ENCODE results near the gene MCTP2. TPM values are rescaled to one million over a fixed set of nuclear protein-coding genes. Genes with fewer than 3 reads are reported as not detected.

The MCTP2 gene
- total RNA-seq, 1 experiment from 2014 or later, result 7.4 TPM

DNA sequence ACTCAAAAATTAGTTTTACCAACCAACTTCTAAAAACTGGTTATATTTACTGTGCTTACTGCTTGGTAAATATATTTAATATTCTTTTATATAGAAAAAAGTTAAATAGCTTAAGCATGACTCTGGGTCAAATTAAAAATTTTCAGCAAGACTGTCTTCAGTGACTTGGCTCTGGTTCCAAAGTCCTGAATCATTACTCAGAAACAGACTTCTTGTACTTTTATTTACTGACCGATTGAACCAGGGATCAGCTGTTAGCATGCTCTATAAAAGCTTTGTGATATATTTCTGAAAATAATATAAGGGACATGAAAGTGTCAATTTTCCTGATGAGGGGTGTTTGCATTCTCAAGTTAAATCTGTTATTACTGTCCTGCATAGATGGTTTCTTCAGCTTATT is 164.3 kb downstream of the MCTP2 start:
- TF ChIP-seq FOXK1 (CRISPR knock-in tag; IDR thresholded peaks at IDR 0.05), result no peak
- TF ChIP-seq CBFB (CRISPR knock-in tag; IDR thresholded peaks at IDR 0.05; ENCODE audit: low read depth), result no peak
- TF ChIP-seq, protein P1, sequence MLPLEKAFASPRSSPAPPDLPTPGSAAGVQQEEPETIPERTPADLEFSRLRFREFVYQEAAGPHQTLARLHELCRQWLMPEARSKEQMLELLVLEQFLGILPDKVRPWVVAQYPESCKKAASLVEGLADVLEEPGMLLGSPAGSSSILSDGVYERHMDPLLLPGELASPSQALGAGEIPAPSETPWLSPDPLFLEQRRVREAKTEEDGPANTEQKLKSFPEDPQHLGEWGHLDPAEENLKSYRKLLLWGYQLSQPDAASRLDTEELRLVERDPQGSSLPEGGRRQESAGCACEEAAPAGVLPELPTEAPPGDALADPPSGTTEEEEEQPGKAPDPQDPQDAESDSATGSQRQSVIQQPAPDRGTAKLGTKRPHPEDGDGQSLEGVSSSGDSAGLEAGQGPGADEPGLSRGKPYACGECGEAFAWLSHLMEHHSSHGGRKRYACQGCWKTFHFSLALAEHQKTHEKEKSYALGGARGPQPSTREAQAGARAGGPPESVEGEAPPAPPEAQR (CRISPR knock-in tag; IDR thresholded peaks at IDR 0.05), result no peak
- no peak for TF ChIP-seq NFE2L1 (CRISPR knock-in tag; IDR thresholded peaks at IDR 0.05)
- no peak for TF ChIP-seq ETV6 (CRISPR knock-in tag; IDR thresholded peaks at IDR 0.05)
- no peak for TF ChIP-seq FOXP1 (CRISPR knock-in tag; IDR thresholded peaks at IDR 0.05; ENCODE audit: borderline replicate concordance)
- no peak for TF ChIP-seq TCF7 (CRISPR knock-in tag; IDR thresholded peaks at IDR 0.05; ENCODE audit: low read depth)
- no peak for TF ChIP-seq HMGA2 (CRISPR knock-in tag; IDR thresholded peaks at IDR 0.05)
- TF ChIP-seq, protein P2, sequence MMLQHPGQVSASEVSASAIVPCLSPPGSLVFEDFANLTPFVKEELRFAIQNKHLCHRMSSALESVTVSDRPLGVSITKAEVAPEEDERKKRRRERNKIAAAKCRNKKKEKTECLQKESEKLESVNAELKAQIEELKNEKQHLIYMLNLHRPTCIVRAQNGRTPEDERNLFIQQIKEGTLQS (CRISPR knock-in tag; conservative IDR thresholded peaks at IDR 0.05), result no peak
- TF ChIP-seq, protein P3, sequence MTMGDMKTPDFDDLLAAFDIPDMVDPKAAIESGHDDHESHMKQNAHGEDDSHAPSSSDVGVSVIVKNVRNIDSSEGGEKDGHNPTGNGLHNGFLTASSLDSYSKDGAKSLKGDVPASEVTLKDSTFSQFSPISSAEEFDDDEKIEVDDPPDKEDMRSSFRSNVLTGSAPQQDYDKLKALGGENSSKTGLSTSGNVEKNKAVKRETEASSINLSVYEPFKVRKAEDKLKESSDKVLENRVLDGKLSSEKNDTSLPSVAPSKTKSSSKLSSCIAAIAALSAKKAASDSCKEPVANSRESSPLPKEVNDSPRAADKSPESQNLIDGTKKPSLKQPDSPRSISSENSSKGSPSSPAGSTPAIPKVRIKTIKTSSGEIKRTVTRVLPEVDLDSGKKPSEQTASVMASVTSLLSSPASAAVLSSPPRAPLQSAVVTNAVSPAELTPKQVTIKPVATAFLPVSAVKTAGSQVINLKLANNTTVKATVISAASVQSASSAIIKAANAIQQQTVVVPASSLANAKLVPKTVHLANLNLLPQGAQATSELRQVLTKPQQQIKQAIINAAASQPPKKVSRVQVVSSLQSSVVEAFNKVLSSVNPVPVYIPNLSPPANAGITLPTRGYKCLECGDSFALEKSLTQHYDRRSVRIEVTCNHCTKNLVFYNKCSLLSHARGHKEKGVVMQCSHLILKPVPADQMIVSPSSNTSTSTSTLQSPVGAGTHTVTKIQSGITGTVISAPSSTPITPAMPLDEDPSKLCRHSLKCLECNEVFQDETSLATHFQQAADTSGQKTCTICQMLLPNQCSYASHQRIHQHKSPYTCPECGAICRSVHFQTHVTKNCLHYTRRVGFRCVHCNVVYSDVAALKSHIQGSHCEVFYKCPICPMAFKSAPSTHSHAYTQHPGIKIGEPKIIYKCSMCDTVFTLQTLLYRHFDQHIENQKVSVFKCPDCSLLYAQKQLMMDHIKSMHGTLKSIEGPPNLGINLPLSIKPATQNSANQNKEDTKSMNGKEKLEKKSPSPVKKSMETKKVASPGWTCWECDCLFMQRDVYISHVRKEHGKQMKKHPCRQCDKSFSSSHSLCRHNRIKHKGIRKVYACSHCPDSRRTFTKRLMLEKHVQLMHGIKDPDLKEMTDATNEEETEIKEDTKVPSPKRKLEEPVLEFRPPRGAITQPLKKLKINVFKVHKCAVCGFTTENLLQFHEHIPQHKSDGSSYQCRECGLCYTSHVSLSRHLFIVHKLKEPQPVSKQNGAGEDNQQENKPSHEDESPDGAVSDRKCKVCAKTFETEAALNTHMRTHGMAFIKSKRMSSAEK (CRISPR knock-in tag; IDR thresholded peaks at IDR 0.05; ENCODE audit: borderline replicate concordance), result no peak
- TF ChIP-seq, protein P4, sequence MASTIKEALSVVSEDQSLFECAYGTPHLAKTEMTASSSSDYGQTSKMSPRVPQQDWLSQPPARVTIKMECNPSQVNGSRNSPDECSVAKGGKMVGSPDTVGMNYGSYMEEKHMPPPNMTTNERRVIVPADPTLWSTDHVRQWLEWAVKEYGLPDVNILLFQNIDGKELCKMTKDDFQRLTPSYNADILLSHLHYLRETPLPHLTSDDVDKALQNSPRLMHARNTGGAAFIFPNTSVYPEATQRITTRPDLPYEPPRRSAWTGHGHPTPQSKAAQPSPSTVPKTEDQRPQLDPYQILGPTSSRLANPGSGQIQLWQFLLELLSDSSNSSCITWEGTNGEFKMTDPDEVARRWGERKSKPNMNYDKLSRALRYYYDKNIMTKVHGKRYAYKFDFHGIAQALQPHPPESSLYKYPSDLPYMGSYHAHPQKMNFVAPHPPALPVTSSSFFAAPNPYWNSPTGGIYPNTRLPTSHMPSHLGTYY (CRISPR knock-in tag; IDR thresholded peaks at IDR 0.05), result no peak
- TF ChIP-seq JAZF1 (CRISPR knock-in tag; IDR thresholded peaks at IDR 0.05), result no peak
- TF ChIP-seq, protein P5, sequence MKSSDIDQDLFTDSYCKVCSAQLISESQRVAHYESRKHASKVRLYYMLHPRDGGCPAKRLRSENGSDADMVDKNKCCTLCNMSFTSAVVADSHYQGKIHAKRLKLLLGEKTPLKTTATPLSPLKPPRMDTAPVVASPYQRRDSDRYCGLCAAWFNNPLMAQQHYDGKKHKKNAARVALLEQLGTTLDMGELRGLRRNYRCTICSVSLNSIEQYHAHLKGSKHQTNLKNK (CRISPR knock-in tag; IDR thresholded peaks at IDR 0.05), result no peak
- TF ChIP-seq, protein P6, sequence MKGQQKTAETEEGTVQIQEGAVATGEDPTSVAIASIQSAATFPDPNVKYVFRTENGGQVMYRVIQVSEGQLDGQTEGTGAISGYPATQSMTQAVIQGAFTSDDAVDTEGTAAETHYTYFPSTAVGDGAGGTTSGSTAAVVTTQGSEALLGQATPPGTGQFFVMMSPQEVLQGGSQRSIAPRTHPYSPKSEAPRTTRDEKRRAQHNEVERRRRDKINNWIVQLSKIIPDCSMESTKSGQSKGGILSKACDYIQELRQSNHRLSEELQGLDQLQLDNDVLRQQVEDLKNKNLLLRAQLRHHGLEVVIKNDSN (CRISPR knock-in tag; IDR thresholded peaks at IDR 0.05), result no peak
- no peak for TF ChIP-seq ELF4 (CRISPR knock-in tag; IDR thresholded peaks at IDR 0.05; ENCODE audit: low read depth)
- Mint-ChIP-seq H3K27ac (no peak overlapping the region), H3K9me3 (no peaks in the 10 kb centered on the region), H3K4me1 (peaks cover 13% of the 10 kb centered on the region), H3K27me3 (ENCODE audit: low read depth) (no peaks in the 10 kb centered on the region), H3K4me3 (no peak overlapping the region), H3K36me3 (no peaks in the 10 kb centered on the region)
- no peak for DNase-seq (ENCODE audit: low spot score)
- POLR2A ChIA-PET, result no interaction called here
- CTCF ChIA-PET, result no interaction called here
- no peak for ATAC-seq

DNA sequence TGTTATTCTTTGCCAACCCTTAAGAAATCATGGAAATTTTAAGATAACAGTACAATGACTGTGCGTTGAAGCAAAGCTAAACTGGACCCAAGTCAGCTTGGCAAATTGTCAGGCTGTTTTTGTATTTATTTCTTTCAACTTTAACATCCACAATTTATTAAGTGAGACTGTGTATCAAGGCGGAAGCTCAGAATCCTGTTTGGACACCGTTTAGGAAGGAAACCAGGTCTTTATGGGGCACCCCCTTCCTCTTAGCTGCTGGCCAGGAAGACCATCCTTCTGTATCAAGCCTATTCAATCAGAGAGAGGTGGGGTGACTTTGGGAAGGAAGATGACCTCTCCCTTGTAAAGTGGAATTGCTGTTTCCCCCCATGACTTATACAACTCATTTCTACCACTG is 166.0 kb downstream of the MCTP2 start:
- ChIA-PET CTCF (interaction anchor here (0.7 to 1.4 kb wide), 2 partner anchors 16 to 21 kb away, joined by 3 read pairs; no protein-coding TSS in a partner anchor), POLR2A (no interaction called here)
- Mint-ChIP-seq H3K36me3 (no peaks in the 10 kb centered on the region), H3K4me3 (no peak overlapping the region), H3K27ac (no peak overlapping the region), H3K9me3 (no peaks in the 10 kb centered on the region), H3K27me3 (ENCODE audit: low read depth) (no peaks in the 10 kb centered on the region), H3K4me1 (peaks cover 30% of the 10 kb centered on the region)
- ATAC-seq, result no peak
- TF ChIP-seq, protein P7, sequence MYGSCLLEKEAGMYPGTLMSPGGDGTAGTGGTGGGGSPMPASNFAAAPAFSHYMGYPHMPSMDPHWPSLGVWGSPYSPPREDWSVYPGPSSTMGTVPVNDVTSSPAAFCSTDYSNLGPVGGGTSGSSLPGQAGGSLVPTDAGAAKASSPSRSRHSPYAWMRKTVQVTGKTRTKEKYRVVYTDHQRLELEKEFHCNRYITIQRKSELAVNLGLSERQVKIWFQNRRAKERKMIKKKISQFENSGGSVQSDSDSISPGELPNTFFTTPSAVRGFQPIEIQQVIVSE (CRISPR knock-in tag; IDR thresholded peaks at IDR 0.05; ENCODE audit: borderline replicate concordance), result no peak
- TF ChIP-seq, protein P8, sequence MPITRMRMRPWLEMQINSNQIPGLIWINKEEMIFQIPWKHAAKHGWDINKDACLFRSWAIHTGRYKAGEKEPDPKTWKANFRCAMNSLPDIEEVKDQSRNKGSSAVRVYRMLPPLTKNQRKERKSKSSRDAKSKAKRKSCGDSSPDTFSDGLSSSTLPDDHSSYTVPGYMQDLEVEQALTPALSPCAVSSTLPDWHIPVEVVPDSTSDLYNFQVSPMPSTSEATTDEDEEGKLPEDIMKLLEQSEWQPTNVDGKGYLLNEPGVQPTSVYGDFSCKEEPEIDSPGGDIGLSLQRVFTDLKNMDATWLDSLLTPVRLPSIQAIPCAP (CRISPR knock-in tag; IDR thresholded peaks at IDR 0.05), result no peak
- TF ChIP-seq, protein P1 (CRISPR knock-in tag; IDR thresholded peaks at IDR 0.05), result no peak
- no peak for TF ChIP-seq ZNF138 (CRISPR knock-in tag; conservative IDR thresholded peaks at IDR 0.05)
- no peak for TF ChIP-seq ZNF219 (CRISPR knock-in tag; IDR thresholded peaks at IDR 0.05; ENCODE audit: borderline replicate concordance)
- TF ChIP-seq, protein P9, sequence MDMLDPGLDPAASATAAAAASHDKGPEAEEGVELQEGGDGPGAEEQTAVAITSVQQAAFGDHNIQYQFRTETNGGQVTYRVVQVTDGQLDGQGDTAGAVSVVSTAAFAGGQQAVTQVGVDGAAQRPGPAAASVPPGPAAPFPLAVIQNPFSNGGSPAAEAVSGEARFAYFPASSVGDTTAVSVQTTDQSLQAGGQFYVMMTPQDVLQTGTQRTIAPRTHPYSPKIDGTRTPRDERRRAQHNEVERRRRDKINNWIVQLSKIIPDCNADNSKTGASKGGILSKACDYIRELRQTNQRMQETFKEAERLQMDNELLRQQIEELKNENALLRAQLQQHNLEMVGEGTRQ (CRISPR knock-in tag; IDR thresholded peaks at IDR 0.05), result no peak
- no peak for TF ChIP-seq CBFB (CRISPR knock-in tag; IDR thresholded peaks at IDR 0.05; ENCODE audit: low read depth)
- TF ChIP-seq, protein P4 (CRISPR knock-in tag; IDR thresholded peaks at IDR 0.05), result no peak
- DNase-seq (ENCODE audit: low spot score), result no peak

Measured in WTC11 (cell line).